BLaER1 treated with 17β-estradiol and CSF1 and Interleukin-3, amounts not matched to agents 10 nM and 100 nM (cell line): Measurements from ENCODE around the gene ZIC4.

Experiments used
- H3K27ac ChIP-seq, 11 experiments: shearing (Covaris generic); formaldehyde crosslinking; 2 replicates each; pipeline ENCODE4 v1.8.1; 2022
- H3K27me3 ChIP-seq, 11 experiments: shearing (Covaris generic); formaldehyde crosslinking; 2 replicates each; pipeline ENCODE4 v1.8.1; 2022
- H3K36me3 ChIP-seq, 11 experiments: shearing (Covaris generic); formaldehyde crosslinking; 2 replicates each; pipeline ENCODE4 v1.8.1; 2022
- H3K4me1 ChIP-seq, 10 experiments: shearing (Covaris generic); formaldehyde crosslinking; 2 replicates each; pipeline ENCODE4 v1.8.1; 2022
- H3K4me2 ChIP-seq, 11 experiments: shearing (Covaris generic); formaldehyde crosslinking; 2 replicates each; pipeline ENCODE4 v1.8.1; 2022
- H3K4me3 ChIP-seq, 10 experiments: shearing (Covaris generic); formaldehyde crosslinking; 2 replicates each; pipeline ENCODE4 v1.8.1; 2022
- H3K9ac ChIP-seq, 11 experiments: shearing (Covaris generic); formaldehyde crosslinking; 2 replicates each; pipeline ENCODE4 v1.8.1; 2022
- H3K9me3 ChIP-seq, 11 experiments: shearing (Covaris generic); formaldehyde crosslinking; replicated peaks in 1 of 11; 2 replicates each; pipeline ENCODE4 v1.8.1; 2022
- H4K20me1 ChIP-seq, 11 experiments: shearing (Covaris generic); formaldehyde crosslinking; 2 replicates each; pipeline ENCODE4 v1.8.1; 2022
- Cebpa-rat ChIP-seq, 11 experiments: shearing (Covaris generic); IDR thresholded peaks; 2 replicates each; pipeline ENCODE4 v1.8.1; 2022

The ZIC4 gene

GRCh38 chr3:147424581-147425387 is 18.4 kb upstream of the ZIC4 start:
- H4K20me1 ChIP-seq = no peaks in the 10 kb centered on the region
- H3K9ac ChIP-seq = no peak overlapping the region
- H3K27ac ChIP-seq = no peak overlapping the region
- peaks cover 28 to 48% (median 37%) of the 10 kb centered on the region in 11 experiments for H3K27me3 ChIP-seq
- no peak for TF ChIP-seq Cebpa-rat (IDR thresholded peaks at IDR 0.05)
- H3K4me1 ChIP-seq = no peaks in the 10 kb centered on the region
- H3K4me2 ChIP-seq = no peak overlapping the region
- no peaks in the 10 kb centered on the region for H3K36me3 ChIP-seq
- H3K9me3 ChIP-seq = peaks cover 37 to 47% (median 46%) of the 10 kb centered on the region in 11 experiments
- no peak overlapping the region for H3K4me3 ChIP-seq

GRCh38 chr3:147423798-147424580 is 17.6 kb upstream of the ZIC4 start:
- H3K36me3 ChIP-seq = no peaks in the 10 kb centered on the region
- H4K20me1 ChIP-seq = no peaks in the 10 kb centered on the region
- no peaks in the 10 kb centered on the region for H3K4me1 ChIP-seq
- H3K4me3 ChIP-seq = no peak overlapping the region
- TF ChIP-seq Cebpa-rat (IDR thresholded peaks at IDR 0.05) = no peak
- no peak overlapping the region for H3K4me2 ChIP-seq
- H3K27ac ChIP-seq = no peak overlapping the region
- peaks cover 28 to 56% (median 43%) of the 10 kb centered on the region in 11 experiments for H3K27me3 ChIP-seq
- H3K9ac ChIP-seq = no peak overlapping the region
- peaks cover 45 to 55% (median 54%) of the 10 kb centered on the region in 11 experiments for H3K9me3 ChIP-seq

GRCh38 chr3:147423537-147423797 is 17.1 kb upstream of the ZIC4 start:
- no peak overlapping the region for H3K27ac ChIP-seq
- H3K9ac ChIP-seq = no peak overlapping the region
- no peaks in the 10 kb centered on the region for H4K20me1 ChIP-seq
- H3K27me3 ChIP-seq = peaks cover 29 to 61% (median 47%) of the 10 kb centered on the region in 11 experiments
- H3K4me2 ChIP-seq = no peak overlapping the region
- H3K36me3 ChIP-seq = no peaks in the 10 kb centered on the region
- peaks cover 48 to 60% (median 57%) of the 10 kb centered on the region in 11 experiments for H3K9me3 ChIP-seq
- H3K4me3 ChIP-seq = no peak overlapping the region
- TF ChIP-seq Cebpa-rat (IDR thresholded peaks at IDR 0.05) = no peak
- H3K4me1 ChIP-seq = no peaks in the 10 kb centered on the region

GRCh38 chr3:147422601-147423536 is 16.5 kb upstream of the ZIC4 start:
- Histone ChIP-seq H3K4me1 (no peaks in the 10 kb centered on the region), H3K27me3 (peaks cover 29 to 65% (median 53%) of the 10 kb centered on the region in 11 experiments), H4K20me1 (no peaks in the 10 kb centered on the region), H3K4me3 (no peak overlapping the region), H3K9ac (no peak overlapping the region), H3K4me2 (no peak overlapping the region), H3K36me3 (no peaks in the 10 kb centered on the region), H3K9me3 (peaks cover 48 to 62% (median 57%) of the 10 kb centered on the region in 11 experiments), H3K27ac (no peak overlapping the region)
- no peak for TF ChIP-seq Cebpa-rat (IDR thresholded peaks at IDR 0.05)

- H3K9me3 ChIP-seq = peaks cover 48 to 62% (median 57%) of the 10 kb centered on the region in 11 experiments
- H3K4me2 ChIP-seq = no peak overlapping the region
- H3K27ac ChIP-seq = no peak overlapping the region
- no peak overlapping the region for H3K4me3 ChIP-seq
- no peak overlapping the region for H3K9ac ChIP-seq
- TF ChIP-seq Cebpa-rat (IDR thresholded peaks at IDR 0.05) = no peak
- H4K20me1 ChIP-seq = no peaks in the 10 kb centered on the region
- peaks cover 29 to 70% (median 60%) of the 10 kb centered on the region in 11 experiments for H3K27me3 ChIP-seq
- H3K4me1 ChIP-seq = no peaks in the 10 kb centered on the region
- no peaks in the 10 kb centered on the region for H3K36me3 ChIP-seq
Observed at GRCh38 chr3:147422196-147422595, 15.9 kb upstream of the ZIC4 start.

GRCh38 chr3:147421184-147421912 is 15.0 kb upstream of the ZIC4 start:
- no peak for TF ChIP-seq Cebpa-rat (IDR thresholded peaks at IDR 0.05)
- H4K20me1 ChIP-seq = no peaks in the 10 kb centered on the region
- peaks cover 31 to 78% (median 67%) of the 10 kb centered on the region in 11 experiments for H3K27me3 ChIP-seq
- H3K4me3 ChIP-seq = no peak overlapping the region
- no peaks in the 10 kb centered on the region for H3K36me3 ChIP-seq
- no peak overlapping the region for H3K27ac ChIP-seq
- peaks cover 48 to 62% (median 57%) of the 10 kb centered on the region in 11 experiments for H3K9me3 ChIP-seq
- no peaks in the 10 kb centered on the region for H3K4me1 ChIP-seq
- no peak overlapping the region for H3K4me2 ChIP-seq
- no peak overlapping the region for H3K9ac ChIP-seq

GRCh38 chr3:147420353-147421183 is 14.2 kb upstream of the ZIC4 start:
- Histone ChIP-seq H3K9ac (no peak overlapping the region), H3K27me3 (peaks cover 37 to 85% (median 74%) of the 10 kb centered on the region in 11 experiments)

GRCh38 chr3:147419781-147420224 is 13.5 kb upstream of the ZIC4 start:
- Histone ChIP-seq H3K36me3 (no peaks in the 10 kb centered on the region), H3K9me3 (peaks cover 48 to 62% (median 57%) of the 10 kb centered on the region in 11 experiments), H3K4me1 (no peaks in the 10 kb centered on the region), H3K9ac (no peak overlapping the region), H3K27ac (no peak overlapping the region), H3K4me3 (no peak overlapping the region), H3K27me3 (peaks cover 37 to 85% (median 76%) of the 10 kb centered on the region in 11 experiments), H3K4me2 (no peak overlapping the region), H4K20me1 (no peaks in the 10 kb centered on the region)
- no peak for TF ChIP-seq Cebpa-rat (IDR thresholded peaks at IDR 0.05)

More at GRCh38 chr3:147420353-147421183, 14.2 kb upstream of the ZIC4 start:
- Histone ChIP-seq H4K20me1 (no peaks in the 10 kb centered on the region), H3K36me3 (no peaks in the 10 kb centered on the region), H3K9me3 (peaks cover 48 to 62% (median 57%) of the 10 kb centered on the region in 11 experiments), H3K4me2 (no peak overlapping the region), H3K4me1 (no peaks in the 10 kb centered on the region), H3K27ac (no peak overlapping the region), H3K4me3 (no peak overlapping the region)
- no peak for TF ChIP-seq Cebpa-rat (IDR thresholded peaks at IDR 0.05)
